HG02973 (cell line): ENCODE data around the gene RAB11FIP3.
"Not testable (repeated sequence)": the region's sequence is repeated elsewhere in the genome, so short reads cannot be mapped to it uniquely, and the experiment has no call there.

Experiments used
- ATAC-seq: cut with Tn5 transposase; IDR thresholded peaks from one replicate; pipeline ENCODE4 v1.9.1; 2021; ENCODE audit warnings: moderate library complexity; ENCODE audit not compliant: unreplicated experiment

Gene RAB11FIP3

GRCh38 chr16:415170-415498, 10.3 kb upstream of the RAB11FIP3 start:
- ATAC-seq, result not testable (repeated sequence)

GRCh38 chr16:422179-422578, 3.3 kb upstream of the RAB11FIP3 start:
- not testable (repeated sequence) for ATAC-seq

- no peak for ATAC-seq
These were observed 1.3 kb upstream of the RAB11FIP3 start for GRCh38 chr16:424033-424622.

- ATAC-seq, result no peak
These were observed 797 bp upstream of the RAB11FIP3 start for GRCh38 chr16:424623-425081.

- peak; percentile 33 for ATAC-seq
These were observed 278 bp downstream of the RAB11FIP3 start for GRCh38 chr16:425740-426114.

GRCh38 chr16:426115-426905, 861 bp downstream of the RAB11FIP3 start:
- ATAC-seq, result no peak

DNA sequence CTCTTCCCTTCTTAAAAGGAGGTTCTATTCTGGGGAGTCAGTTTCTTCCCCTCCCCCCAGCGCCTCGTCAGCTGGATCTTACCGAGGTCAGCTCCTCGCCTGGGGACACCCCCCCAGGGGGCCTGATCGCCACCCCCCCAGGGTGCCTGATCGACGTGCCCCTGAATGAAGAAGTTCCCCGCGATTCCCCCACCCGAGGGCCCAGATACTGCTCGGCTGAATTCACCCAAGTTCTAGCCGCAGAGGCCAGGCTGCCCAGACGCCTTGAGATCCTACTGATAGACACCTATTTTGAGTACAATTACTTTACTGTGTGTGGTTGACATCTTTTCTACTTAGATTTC, 1.4 kb downstream of the RAB11FIP3 start:
- no peak for ATAC-seq

DNA sequence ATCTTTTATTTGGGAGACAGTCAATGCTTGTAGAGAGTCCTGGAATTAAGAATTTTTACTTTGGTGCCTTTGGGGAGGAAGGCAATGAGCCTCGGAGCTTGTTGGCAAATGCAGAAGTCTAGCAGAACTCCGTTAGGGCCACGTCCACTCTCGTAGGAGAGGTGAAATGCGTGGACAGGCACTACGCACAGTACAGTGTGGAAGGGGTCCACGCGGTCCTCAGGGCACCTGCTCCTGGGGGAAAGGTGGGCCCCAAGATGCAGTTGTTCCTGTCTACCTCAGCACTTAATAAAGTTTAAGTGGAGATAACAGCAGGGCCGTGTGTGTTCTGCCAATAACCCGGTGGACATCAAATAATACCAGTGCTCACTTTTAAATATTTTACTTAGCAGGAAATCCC, 1.8 kb downstream of the RAB11FIP3 start:
- ATAC-seq, result no peak

GRCh38 chr16:430904-431303, 5.5 kb downstream of the RAB11FIP3 start:
- ATAC-seq, result no peak

DNA sequence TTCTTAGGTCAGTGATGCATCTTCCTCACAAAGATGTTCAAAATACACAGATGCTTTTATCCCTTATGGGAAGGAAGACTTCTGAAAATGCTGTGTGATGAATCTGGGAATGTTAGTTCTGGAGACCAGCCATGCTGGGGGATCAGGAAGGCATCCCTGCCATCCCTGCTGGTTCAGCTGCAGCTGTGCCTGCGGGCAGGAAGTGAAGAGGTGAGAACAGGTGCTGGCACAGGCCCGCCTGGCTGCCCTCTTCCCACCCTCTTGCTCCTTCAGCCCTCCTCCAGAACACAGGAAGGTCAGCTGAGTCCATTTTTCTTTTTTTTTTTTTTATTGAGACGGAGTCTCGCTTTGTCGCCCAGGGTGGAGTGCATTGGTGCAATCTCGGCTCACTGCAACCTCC, 15.2 kb downstream of the RAB11FIP3 start:
- no peak for ATAC-seq

DNA sequence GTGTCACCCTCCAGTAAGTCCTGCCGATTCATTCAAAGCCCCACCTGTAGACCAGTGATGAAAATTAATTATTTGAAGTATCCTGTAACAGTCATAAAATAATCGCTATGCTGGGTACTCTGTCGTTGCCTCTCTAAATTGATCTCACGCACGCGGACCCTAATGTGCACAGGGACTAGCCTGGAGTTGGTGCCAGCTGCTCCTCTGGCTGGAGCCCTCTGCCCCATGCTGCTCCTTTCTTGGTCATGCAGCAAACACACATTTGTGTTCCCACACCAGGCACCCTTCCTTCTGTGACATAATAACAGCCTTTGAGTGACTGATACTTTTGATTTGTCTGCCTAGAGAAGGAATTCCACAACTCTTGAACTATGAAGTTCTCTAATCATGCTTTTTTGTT, 16.0 kb downstream of the RAB11FIP3 start:
- ATAC-seq, result no peak

DNA sequence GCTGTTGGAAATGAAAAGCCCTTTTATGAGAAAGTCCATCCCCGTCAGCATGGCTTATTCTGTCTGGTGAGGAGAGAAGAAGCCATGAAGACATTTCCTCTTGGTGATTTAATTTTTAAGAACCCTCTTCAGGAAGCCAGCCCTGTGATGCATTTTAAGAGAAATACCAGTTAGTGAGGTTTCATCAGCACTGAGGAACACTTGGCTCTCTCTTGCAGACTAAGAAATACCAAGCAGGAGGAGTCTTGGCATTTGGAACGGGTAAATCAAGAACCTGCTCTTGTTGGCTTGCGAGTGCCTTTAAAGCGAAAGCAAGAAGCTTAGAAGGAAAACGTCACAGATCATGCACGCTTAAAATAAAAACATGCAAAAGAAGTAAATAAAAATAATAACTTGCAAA, 17.5 kb downstream of the RAB11FIP3 start:
- no peak for ATAC-seq

- ATAC-seq, result no peak
These were observed 18.6 kb downstream of the RAB11FIP3 start for GRCh38 chr16:444027-444426.

- no peak for ATAC-seq
These were observed 20.1 kb downstream of the RAB11FIP3 start for GRCh38 chr16:445566-445965.

DNA sequence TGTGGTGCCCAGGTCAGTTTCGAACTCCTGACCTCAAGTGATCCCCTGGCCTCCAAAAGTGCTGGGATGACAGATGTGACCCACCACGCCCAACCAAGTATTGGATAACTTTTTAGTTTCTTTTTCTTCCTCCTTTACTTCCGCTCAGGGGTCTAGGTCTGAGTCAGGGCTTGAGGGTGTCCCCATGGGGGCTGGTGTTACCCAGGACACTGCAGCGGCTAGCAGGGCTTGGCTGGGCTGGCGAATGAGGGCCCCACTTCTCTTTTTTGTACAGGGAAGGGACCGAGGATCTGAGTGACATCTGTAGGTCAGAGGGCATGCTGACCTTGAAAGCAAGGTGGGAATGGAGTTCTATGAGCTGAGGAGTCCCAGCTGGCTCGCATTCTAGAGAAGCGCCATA, 24.9 kb downstream of the RAB11FIP3 start:
- no peak for ATAC-seq

DNA sequence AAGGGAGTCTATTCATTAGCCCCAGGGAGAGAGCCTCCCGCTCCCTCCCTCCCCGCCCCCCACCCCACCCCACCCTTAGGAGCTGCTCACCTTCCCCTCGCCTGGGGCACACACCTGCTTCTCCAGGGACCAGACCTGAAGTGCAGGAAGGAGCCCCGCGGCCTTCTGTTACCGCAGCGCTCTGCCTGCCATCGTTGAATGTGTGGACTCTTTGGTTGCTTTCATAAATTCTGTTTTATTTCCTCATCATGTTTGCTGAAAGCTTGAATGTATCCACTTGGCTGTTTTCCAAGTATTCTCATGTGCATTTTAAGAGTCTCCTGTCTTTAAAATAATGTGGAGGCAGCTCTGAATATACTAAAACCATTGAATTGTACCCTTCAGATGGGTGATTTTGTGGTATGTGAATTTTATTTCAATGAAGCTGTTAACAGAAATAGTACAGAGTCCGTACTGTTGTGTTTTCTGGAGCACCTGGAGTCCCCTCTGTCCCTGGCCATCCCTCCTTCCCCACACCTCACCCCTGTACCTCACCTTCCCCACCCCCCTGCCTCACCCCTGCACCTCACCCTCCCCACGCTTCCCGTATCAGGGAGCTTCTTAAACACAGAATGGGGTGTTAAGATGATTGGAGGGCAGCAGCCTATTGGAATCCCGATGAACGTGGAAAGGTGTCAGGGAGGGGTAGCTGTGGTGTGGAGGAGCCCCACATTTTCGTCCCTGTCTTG, 25.5 kb downstream of the RAB11FIP3 start:
- no peak for ATAC-seq

DNA sequence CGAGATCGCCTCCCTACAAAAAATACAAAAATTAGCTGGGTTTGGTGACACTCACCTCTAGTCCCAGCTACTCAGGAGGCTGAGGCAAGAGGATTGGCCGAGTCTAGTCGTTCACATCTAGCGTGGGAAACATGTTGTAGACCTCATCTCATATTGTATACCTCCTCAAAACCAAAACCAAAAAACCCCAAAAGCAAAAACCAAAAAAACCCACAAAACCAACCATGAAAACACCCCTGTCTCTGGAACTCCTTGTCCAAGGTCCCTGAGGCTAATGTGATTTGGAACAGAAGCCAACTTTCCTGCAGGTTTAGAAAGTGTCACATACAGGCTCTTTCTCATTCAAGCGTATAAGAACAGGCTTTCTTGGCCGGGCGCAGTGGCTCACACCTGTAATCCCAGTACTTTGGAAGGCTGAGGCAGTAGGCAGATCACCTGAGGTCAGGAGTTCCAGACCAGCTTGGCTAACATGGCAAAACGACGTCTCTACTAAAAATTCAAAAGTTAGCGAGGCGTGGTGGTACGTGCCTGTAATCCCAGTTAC, 29.0 kb downstream of the RAB11FIP3 start:
- ATAC-seq, result no peak

DNA sequence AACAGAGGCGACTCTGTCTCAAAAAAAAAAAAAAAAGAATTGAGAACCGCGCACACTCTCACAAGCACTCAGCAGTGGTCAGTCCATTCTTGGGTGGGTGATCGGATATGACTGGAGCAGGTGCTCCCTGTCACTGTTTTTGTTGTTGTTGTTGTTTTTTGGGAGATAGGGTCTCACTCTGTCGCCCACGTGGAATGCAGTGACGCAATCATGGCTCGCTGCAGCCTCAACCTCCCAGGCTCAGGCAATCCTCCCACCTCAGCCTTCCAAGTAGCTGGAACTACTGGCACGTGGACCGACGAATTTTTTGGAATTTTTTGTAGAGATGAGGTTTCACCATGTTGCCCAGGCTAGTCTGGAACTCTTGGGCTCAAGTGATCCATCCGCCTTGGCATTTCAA, 30.0 kb downstream of the RAB11FIP3 start:
- ATAC-seq, result no peak

DNA sequence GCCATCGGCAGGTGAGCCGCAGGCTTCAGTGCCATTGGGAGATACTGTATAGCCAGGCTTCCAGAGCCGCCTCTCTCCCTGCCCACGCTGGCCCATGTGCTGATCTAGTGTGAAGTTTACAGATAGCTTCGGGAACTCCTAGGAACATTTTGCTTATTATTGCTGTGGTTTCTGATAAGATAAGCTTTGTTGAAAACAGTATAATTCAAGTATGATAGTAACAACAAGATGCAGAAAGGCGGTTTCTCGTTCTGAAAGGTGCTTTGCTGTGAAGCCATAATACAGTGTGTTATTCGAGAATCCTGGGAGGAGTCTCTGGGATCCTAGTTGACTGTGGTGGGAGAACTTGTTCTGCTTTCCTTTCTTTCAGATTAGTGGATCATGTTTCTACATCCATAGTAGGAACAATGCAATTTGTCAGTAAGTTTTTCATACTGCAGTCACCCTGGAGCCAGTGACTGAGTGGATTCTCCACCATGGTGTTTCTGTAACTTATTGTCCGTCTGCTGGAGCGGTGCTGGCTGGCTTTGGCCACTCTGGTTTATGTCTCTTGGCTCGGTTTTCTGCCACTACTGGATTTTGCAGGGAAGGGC, 31.5 kb downstream of the RAB11FIP3 start:
- no peak for ATAC-seq

- no peak for ATAC-seq
These were observed 32.4 kb downstream of the RAB11FIP3 start for GRCh38 chr16:457732-458400.

GRCh38 chr16:459761-460160, 34.3 kb downstream of the RAB11FIP3 start:
- no peak for ATAC-seq
